H1 (cell line): ENCODE data around the gene LSM14B. TPM values are rescaled to one million over a fixed set of nuclear protein-coding genes. Genes with fewer than 3 reads are reported as not detected.

Experiments used
- MAFK ChIP-seq: IDR thresholded peaks from 2 replicates; pipeline ENCODE4 v1.6.1; 2012; ENCODE audit warnings: low read depth, mild to moderate bottlenecking, improper control_type of control experiment, low read length
- TAF1 ChIP-seq: IDR thresholded peaks from 2 replicates; pipeline ENCODE4 v1.6.1; 2011; ENCODE audit warnings: mild to moderate bottlenecking, low read depth, low read length
- TBP ChIP-seq: IDR thresholded peaks from 2 replicates; pipeline ENCODE4 v1.6.1; 2011; ENCODE audit warnings: low read depth, low read length, improper control_type of control experiment
- polyA plus RNA-seq, 7 experiments: library from polyadenylated mRNA; depleted of rRNA in 3 of 7; stranded (reverse) in 5 of 7; unstranded in 2 of 7; fragments of >200 nt in 5 of 7; fragments of 200-250 nt in 2 of 7; gene quantifications; 1 replicate in 5 of 7; 2 replicates in 1 of 7; 4 replicates in 1 of 7; pipeline versions ENCODE4 v1.2.1 to v1.2.3, GENCODE V29; 2011 to 2013; ENCODE audit warnings: missing spikeins in 2 of 7, mixed read lengths in 2 of 7
- total RNA-seq: library from RNA; stranded (reverse); fragmentation: NEBNext Ultra II Directional; extraction: Animal tissue kit (Norgen Biotek cat#: 25700); gene quantifications from 2 replicates; pipeline ENCODE4 v1.2.1, GENCODE V29; 2021

The LSM14B gene
- total and polyA plus RNA-seq, 2 of the 8 experiments (the other 6 are each of a cell fraction or from before 2014, with no cell fraction given): 58.3 to 65.6 TPM

GRCh38 chr20:62096421-62097380, 25.6 kb upstream of the LSM14B start (continued):
- TF ChIP-seq TBP (no peak), MAFK (no peak), TAF1 (no peak)
